Smooth muscle cell (in vitro differentiated cells): Measurements from ENCODE around the gene PPM1M. TPM values are rescaled to one million over a fixed set of nuclear protein-coding genes. Genes with fewer than 3 reads are reported as not detected.

Experiments used
- DNase-seq: peaks from one replicate; lab custom pipeline; 2025; ENCODE audit not compliant: unreplicated experiment; lab: John Stamatoyannopoulos, UW
- H2AFZ ChIP-seq: fragments of 200-600 bp; sonication (generic); 2 replicates; pipeline ENCODE4 v1.6.0; 2016; ENCODE audit warnings: antibody characterized with exemption, low read depth, mild to moderate bottlenecking
- H3F3A ChIP-seq: fragments of 200-600 bp; sonication (generic); 2 replicates; pipeline ENCODE4 v1.6.0; 2017; ENCODE audit warnings: antibody characterized with exemption, low read depth
- H3K27ac ChIP-seq: fragments of 200-600 bp; sonication (generic); 2 replicates; pipeline ENCODE4 v1.5.1; 2016; ENCODE audit warnings: low read depth, mild to moderate bottlenecking
- H3K27me3 ChIP-seq: fragments of 200-600 bp; sonication (generic); 2 replicates; pipeline ENCODE4 v1.6.1; 2016; ENCODE audit warnings: low read depth, mild to moderate bottlenecking
- H3K36me3 ChIP-seq: fragments of 200-600 bp; sonication (generic); 2 replicates; pipeline ENCODE4 v1.5.1; 2016; ENCODE audit warnings: low read depth
- H3K4me1 ChIP-seq: fragments of 200-600 bp; sonication (generic); 2 replicates; pipeline ENCODE4 v1.5.1; 2016; ENCODE audit warnings: low read depth
- H3K4me2 ChIP-seq: fragments of 200-600 bp; sonication (generic); 2 replicates; pipeline ENCODE4 v1.6.0; 2016; ENCODE audit warnings: mild to moderate bottlenecking
- H3K4me3 ChIP-seq: fragments of 200-600 bp; sonication (generic); 2 replicates; pipeline ENCODE4 v1.5.1; 2016; ENCODE audit warnings: mild to moderate bottlenecking
- H3K79me2 ChIP-seq: fragments of 200-600 bp; sonication (generic); 2 replicates; pipeline ENCODE4 v1.6.0; 2016; ENCODE audit warnings: low read depth, mild to moderate bottlenecking
- H3K9ac ChIP-seq: fragments of 200-600 bp; sonication (generic); 2 replicates; pipeline ENCODE4 v1.6.0; 2016; ENCODE audit warnings: low read depth
- H3K9me3 ChIP-seq: fragments of 200-600 bp; sonication (generic); replicated peaks from 2 replicates; pipeline ENCODE4 v1.5.1; 2016; ENCODE audit warnings: low read depth
- H4K20me1 ChIP-seq: fragments of 200-600 bp; sonication (generic); 2 replicates; pipeline ENCODE4 v1.6.0; 2016; ENCODE audit warnings: low read depth
- CTCF ChIP-seq: fragments of 200-600 bp; sonication (generic); IDR thresholded peaks from 2 replicates; pipeline ENCODE4 v1.5.1; 2017; ENCODE audit warnings: borderline replicate concordance, mild to moderate bottlenecking, antibody characterized with exemption; ENCODE audit not compliant: insufficient read depth, poor library complexity, severe bottlenecking
- WGBS: methylation state at CpG from one replicate; pipeline ENCODE4 v1.1.7; 2016; ENCODE audit warnings: low lambda C conversion rate; 5-methylcytosine and 5-hydroxymethylcytosine counted together
- polyA plus RNA-seq: library from polyadenylated mRNA; unstranded; fragments of >200 nt; fragmentation: Nextera tagmentation; extraction: Ambion mirVana; gene quantifications from 2 replicates; pipeline ENCODE4 v1.2.1, GENCODE V29; 2016
- total RNA-seq: library from RNA; depleted of rRNA; stranded (reverse); fragments of >200 nt; gene quantifications from 2 replicates; pipeline ENCODE4 v1.2.3, GENCODE V29; 2014

The PPM1M gene
- total and polyA plus RNA-seq, 2 experiments from 2014 or later = 7.0 to 11.0 TPM

- no peak for TF ChIP-seq CTCF
- 93% methylated on average over 7 of the region's 7 CpGs for WGBS
- Histone ChIP-seq H3F3A (peaks cover 4% of the 10 kb centered on the region), H4K20me1 (no peaks in the 10 kb centered on the region), H2AFZ (no peak overlapping the region), H3K9ac (no peak overlapping the region), H3K4me1 (peaks cover 4% of the 10 kb centered on the region), H3K9me3 (no peaks in the 10 kb centered on the region), H3K27me3 (no peaks in the 10 kb centered on the region), H3K36me3 (no peaks in the 10 kb centered on the region), H3K79me2 (no peaks in the 10 kb centered on the region), H3K27ac (no peak overlapping the region), H3K4me3 (no peak overlapping the region), H3K4me2 (no peak overlapping the region)
- no peak for DNase-seq
Observed at GRCh38 chr3:52247409-52248164, 2.0 kb downstream of the PPM1M start.

- H3K36me3 ChIP-seq = no peaks in the 10 kb centered on the region
- DNase-seq = no peak
Observed at GRCh38 chr3:52248165-52248541, 2.6 kb downstream of the PPM1M start.

GRCh38 chr3:52248816-52249547 lies 3.4 kb downstream of the PPM1M start:
- Histone ChIP-seq H2AFZ (no peak overlapping the region), H3K4me1 (peaks cover 4% of the 10 kb centered on the region), H3K79me2 (no peaks in the 10 kb centered on the region), H4K20me1 (peaks cover 12% of the 10 kb centered on the region), H3K36me3 (no peaks in the 10 kb centered on the region), H3K27me3 (no peaks in the 10 kb centered on the region), H3K4me2 (no peak overlapping the region), H3K9ac (no peak overlapping the region), H3K27ac (no peak overlapping the region), H3K9me3 (no peaks in the 10 kb centered on the region), H3K4me3 (no peak overlapping the region), H3F3A (peaks cover 8% of the 10 kb centered on the region)
- no peak for DNase-seq
- TF ChIP-seq CTCF = no peak
- WGBS = 93% methylated on average over 10 of the region's 10 CpGs

More at GRCh38 chr3:52248165-52248541, 2.6 kb downstream of the PPM1M start:
- H3K9ac ChIP-seq = no peak overlapping the region
- TF ChIP-seq CTCF = no peak
- H4K20me1 ChIP-seq = peaks cover 5% of the 10 kb centered on the region
- H3K27me3 ChIP-seq = no peaks in the 10 kb centered on the region
- WGBS = 97% methylated on average over 10 of the region's 10 CpGs
- no peak overlapping the region for H3K27ac ChIP-seq
- H3K9me3 ChIP-seq = no peaks in the 10 kb centered on the region
- peaks cover 4% of the 10 kb centered on the region for H3F3A ChIP-seq
- H3K4me3 ChIP-seq = no peak overlapping the region
- H2AFZ ChIP-seq = no peak overlapping the region
- H3K4me1 ChIP-seq = peaks cover 4% of the 10 kb centered on the region
- no peak overlapping the region for H3K4me2 ChIP-seq
- H3K79me2 ChIP-seq = no peaks in the 10 kb centered on the region
